NCI-H526 (cell line): ENCODE measurements around the gene OR10R2.
"Not testable (repeated sequence)": the region's sequence is repeated elsewhere in the genome, so short reads cannot be mapped to it uniquely, and the experiment has no call there.

ENCODE experiments used
- DNase-seq, 2 experiments: peaks; one replicate each; lab custom pipeline; 2025; lab: John Stamatoyannopoulos, UW

Gene OR10R2

GRCh38 chr1:158471920-158472319 lies at the start of gene OR10R2:
OR10R2 (plus strand) TSS chr1:158472220; CDS start chr1:158472326, 106 bp downstream.
- no peak for DNase-seq

GRCh38 chr1:158425027-158425426 lies 47.0 kb upstream of the OR10R2 start:
- DNase-seq: no peak

GRCh38 chr1:158426137-158426536 lies 45.9 kb upstream of the OR10R2 start, which contains the start of gene OR10K2:
OR10K2 (minus strand) TSS chr1:158426237; CDS start chr1:158420866, 5,371 bp downstream.
- no peak for DNase-seq

GRCh38 chr1:158430163-158430562 lies 41.9 kb upstream of the OR10R2 start:
- not testable (repeated sequence) for DNase-seq

GRCh38 chr1:158434741-158435140 lies 37.3 kb upstream of the OR10R2 start:
- no peak for DNase-seq

- DNase-seq: no peak
Measured at GRCh38 chr1:158445376-158445775, 26.6 kb upstream of the OR10R2 start.

GRCh38 chr1:158454537-158454936 lies 17.5 kb upstream of the OR10R2 start:
- DNase-seq: no peak

GRCh38 chr1:158457246-158457645 lies 14.8 kb upstream of the OR10R2 start:
- DNase-seq: no peak

- DNase-seq: no peak
Measured at GRCh38 chr1:158458263-158458662, 13.8 kb upstream of the OR10R2 start.

- no peak for DNase-seq
Measured at GRCh38 chr1:158461534-158461933, 10.5 kb upstream of the OR10R2 start, which contains the start of gene OR10K1. OR10K1 (plus strand) TSS chr1:158461834; CDS start chr1:158465562, 3,728 bp downstream.

- no peak for DNase-seq
Measured at GRCh38 chr1:158485455-158485854, 13.4 kb downstream of the OR10R2 start.

- no peak for DNase-seq
Measured at GRCh38 chr1:158491316-158491715, 19.3 kb downstream of the OR10R2 start.

- DNase-seq: no peak
Measured at GRCh38 chr1:158493054-158493453, 21.0 kb downstream of the OR10R2 start.

- DNase-seq: no peak
Measured at GRCh38 chr1:158494796-158495195, 22.8 kb downstream of the OR10R2 start.

GRCh38 chr1:158496374-158496773 lies 24.4 kb downstream of the OR10R2 start:
- peak in 1 of 2 experiments; percentile 40 for DNase-seq

GRCh38 chr1:158506369-158506987 lies 34.5 kb downstream of the OR10R2 start:
- DNase-seq: peak; percentile 20 to 62

- no peak for DNase-seq
Measured at GRCh38 chr1:158507511-158507910, 35.5 kb downstream of the OR10R2 start.

GRCh38 chr1:158509471-158510156 lies 37.6 kb downstream of the OR10R2 start:
- DNase-seq: no peak

- DNase-seq: no peak
Measured at GRCh38 chr1:158516966-158517365, 44.9 kb downstream of the OR10R2 start.

GRCh38 chr1:158520021-158520420 lies 48.0 kb downstream of the OR10R2 start:
- DNase-seq: no peak

- no peak for DNase-seq
Measured at GRCh38 chr1:158520955-158521665, 49.1 kb downstream of the OR10R2 start.

- DNase-seq: no peak
Measured at GRCh38 chr1:158521666-158522058, 49.6 kb downstream of the OR10R2 start.
